GM10266 (cell line): ENCODE data around the gene LRRFIP1.

ENCODE experiments used
- DNase-seq: peaks from one replicate; pipeline ENCODE4 v3.0.0; 2012; ENCODE audit errors: extremely low spot score
- CTCF ChIP-seq: IDR thresholded peaks from 2 replicates; pipeline ENCODE4 v1.5.1; 2012; ENCODE audit warnings: mild to moderate bottlenecking, low read depth; ENCODE audit not compliant: control insufficient read depth, insufficient read depth; ENCODE audit errors: missing control alignments

The LRRFIP1 gene

GRCh38 chr2:237625777-237626176, 1.6 kb upstream of the LRRFIP1 start:
- TF ChIP-seq CTCF: no peak
- DNase-seq: no peak

- DNase-seq: no peak
- TF ChIP-seq CTCF: no peak
Observed at GRCh38 chr2:237626813-237627440, 460 bp upstream of the LRRFIP1 start.

- no peak for DNase-seq
- no peak for TF ChIP-seq CTCF
Observed at GRCh38 chr2:237628247-237629187, 1.1 kb downstream of the LRRFIP1 start.

- TF ChIP-seq CTCF: no peak
- DNase-seq: no peak
Observed at GRCh38 chr2:237629188-237629534, 1.8 kb downstream of the LRRFIP1 start.

GRCh38 chr2:237629739-237630138, 2.4 kb downstream of the LRRFIP1 start:
- DNase-seq: no peak
- no peak for TF ChIP-seq CTCF

- no peak for TF ChIP-seq CTCF
- DNase-seq: no peak
Observed at GRCh38 chr2:237630216-237631000, 3.0 kb downstream of the LRRFIP1 start.
